Left lung (tissue), 10 donors: ENCODE results near the gene PRKCZ. TPM values are rescaled to one million over a fixed set of nuclear protein-coding genes. Genes with fewer than 3 reads are reported as not detected.
"Not testable (repeated sequence)": the region's sequence is repeated elsewhere in the genome, so short reads cannot be mapped to it uniquely, and the experiment has no call there.

Experiments
- ATAC-seq: fragments of 200-7000 bp; cut with Tn5 transposase; one replicate; pipeline ENCODE4 v1.9.1; 2020; ENCODE audit warnings: moderate library complexity
- DNase-seq, 4 donors: peaks; one replicate each; pipeline ENCODE4 v3.0.0-alpha.2; 2013 to 2020
- H3K27ac ChIP-seq, 2 donors: fragments of 200-600 bp; sonication (generic) in 1 of 2; one replicate each; pipeline versions ENCODE4 v1.5.0 to v1.8.0; 2020 to 2021
- H3K27me3 ChIP-seq, 2 donors: fragments of 200-600 bp; sonication (generic) in 1 of 2; one replicate each; pipeline versions ENCODE4 v1.5.0 to v1.8.0; 2020 to 2021
- H3K36me3 ChIP-seq, 2 donors: fragments of 200-600 bp; sonication (generic) in 1 of 2; one replicate each; pipeline versions ENCODE4 v1.5.0 to v1.8.0; 2020 to 2021
- H3K4me1 ChIP-seq, 2 donors: fragments of 200-600 bp; one replicate each; pipeline ENCODE4 v1.8.0; 2021
- H3K4me3 ChIP-seq, 2 donors: fragments of 200-600 bp; sonication (generic) in 1 of 2; one replicate each; pipeline versions ENCODE4 v1.5.0 to v1.8.0; 2020 to 2021; ENCODE audit warnings: mild to moderate bottlenecking in 1 of 2
- H3K9me3 ChIP-seq, 2 donors: fragments of 200-600 bp; sonication (generic) in 1 of 2; one replicate each; pipeline versions ENCODE4 v1.5.0 to v1.8.0; 2020 to 2021
- CTCF ChIP-seq, 2 donors: fragments of 200-600 bp; sonication (generic) in 1 of 2; IDR thresholded peaks; one replicate each; pipeline versions ENCODE4 v1.5.0 to v1.8.0; 2021; ENCODE audit warnings: antibody characterized with exemption in 2 of 2
- intact Hi-C, 2 donors: fragments of 100-400 bp; cut with DNase I; formaldehyde crosslinking; loops; one replicate each; pipeline versions ENCODE4 v1.11.2 to v1.14.2; 2022
- polyA plus RNA-seq, 6 donors: library from polyadenylated mRNA; unstranded; fragments of 120-200 nt; gene quantifications; one replicate each; pipeline ENCODE4 v1.2.1, GENCODE V29; 2013; ENCODE audit not compliant: insufficient read length in 6 of 6
- total RNA-seq, 2 donors: library from RNA; stranded (reverse); fragmentation: NEBNext Ultra II Directional; extraction: Animal tissue kit (Norgen Biotek cat#: 25700); gene quantifications; one replicate each; pipeline ENCODE4 v1.2.1, GENCODE V29; 2021
- donor health status: DM: no; HTN: yes; CAD: no.
- donor health status: DM: no; HTN: no; CAD: no.

Gene PRKCZ
- total and polyA plus RNA-seq, 8 donors: 37.5 to 129 (median 48.0) TPM

- Histone ChIP-seq H3K4me1 (peaks cover 0 to 57% of the 10 kb centered on the region in 2 donors), H3K27me3 (no peaks in the 10 kb centered on the region), H3K4me3 (no peak overlapping the region), H3K27ac (peak overlapping the region in 1 of 2 donors; percentile 50), H3K36me3 (peaks cover 0 to 32% of the 10 kb centered on the region in 2 donors), H3K9me3 (no peaks in the 10 kb centered on the region)
- peak in 1 of 4 donors; percentile 79 for DNase-seq
- TF ChIP-seq CTCF (IDR thresholded peaks at IDR 0.05): no peak
- intact Hi-C loops: no loop called here
- ATAC-seq: no peak
These were observed 96.0 kb downstream of the PRKCZ start for GRCh38 chr1:2145946-2146835.

GRCh38 chr1:2146836-2147517, 96.8 kb downstream of the PRKCZ start:
- H3K27ac ChIP-seq: no peak overlapping the region

GRCh38 chr1:2147869-2148268, 97.7 kb downstream of the PRKCZ start:
- H3K27me3 ChIP-seq, H3K4me3 ChIP-seq, ATAC-seq, intact Hi-C loops, H3K27ac ChIP-seq, H3K9me3 ChIP-seq, DNase-seq: not testable (repeated sequence)
- Histone ChIP-seq H3K4me1 (peaks cover 0 to 67% of the 10 kb centered on the region in 2 donors), H3K36me3 (peaks cover 0 to 36% of the 10 kb centered on the region in 2 donors)

More at GRCh38 chr1:2146836-2147517, 96.8 kb downstream of the PRKCZ start:
- ATAC-seq: no peak
- H3K4me3 ChIP-seq: no peak overlapping the region
- DNase-seq: peak in 1 of 4 donors; percentile 18
- H3K4me1 ChIP-seq: peaks cover 0 to 65% of the 10 kb centered on the region in 2 donors
- intact Hi-C loops: no loop called here
- TF ChIP-seq CTCF (IDR thresholded peaks at IDR 0.05): no peak
- H3K27me3 ChIP-seq: no peaks in the 10 kb centered on the region
- H3K9me3 ChIP-seq: no peaks in the 10 kb centered on the region
- H3K36me3 ChIP-seq: peaks cover 0 to 32% of the 10 kb centered on the region in 2 donors

- Histone ChIP-seq H3K27ac (peak overlapping the region; percentile 13 to 92), H3K4me1 (peaks cover 0 to 62% of the 10 kb centered on the region in 2 donors), H3K4me3 (peak overlapping the region in 1 of 2 donors; percentile 5), H3K36me3 (peaks cover 0 to 44% of the 10 kb centered on the region in 2 donors), H3K27me3 (no peaks in the 10 kb centered on the region), H3K9me3 (no peaks in the 10 kb centered on the region)
- DNase-seq (peak in 1 of 4 donors; percentile 79), ATAC-seq (peak; percentile 13)
- no peak for TF ChIP-seq CTCF (IDR thresholded peaks at IDR 0.05)
- intact Hi-C loops: no loop called here
These were observed 98.5 kb downstream of the PRKCZ start for GRCh38 chr1:2148691-2149090.

- peak overlapping the region in 1 of 2 donors; percentile 92 for H3K27ac ChIP-seq
- no peaks in the 10 kb centered on the region for H3K9me3 ChIP-seq
- DNase-seq: no peak
- no peak overlapping the region for H3K4me3 ChIP-seq
- peaks cover 0 to 36% of the 10 kb centered on the region in 2 donors for H3K36me3 ChIP-seq
- intact Hi-C loops: no loop called here
- H3K27me3 ChIP-seq: no peaks in the 10 kb centered on the region
- TF ChIP-seq CTCF (IDR thresholded peaks at IDR 0.05): no peak
- ATAC-seq: no peak
- peaks cover 0 to 55% of the 10 kb centered on the region in 2 donors for H3K4me1 ChIP-seq
These were observed 100.6 kb downstream of the PRKCZ start for GRCh38 chr1:2150801-2151200.
